Neuronal stem cell (in vitro differentiated cells): Measurements from ENCODE around the gene TNS3.

Source experiments
- DNase-seq: peaks from one replicate; pipeline ENCODE4 v3.0.0-alpha.2; 2013; ENCODE audit warnings: low spot score
- H2AFZ ChIP-seq: one replicate; pipeline ENCODE4 v1.6.1; 2013; ENCODE audit warnings: mild to moderate bottlenecking, low read length, inconsistent platforms
- H2AK5ac ChIP-seq: 2 replicates; pipeline ENCODE4 v1.6.1; 2013; ENCODE audit warnings: low read depth, mild to moderate bottlenecking, inconsistent platforms, low read length, moderate library complexity, mixed read lengths
- H2BK120ac ChIP-seq: 2 replicates; pipeline ENCODE4 v1.6.1; 2013; ENCODE audit warnings: low read depth, mild to moderate bottlenecking, inconsistent platforms, low read length, moderate library complexity, mixed read lengths
- H2BK12ac ChIP-seq: one replicate; pipeline ENCODE4 v1.6.1; 2013; ENCODE audit warnings: low read length, inconsistent platforms
- H2BK15ac ChIP-seq: 2 replicates; pipeline ENCODE4 v1.6.1; 2013; ENCODE audit warnings: mild to moderate bottlenecking, low read length, inconsistent platforms, mixed read lengths
- H2BK5ac ChIP-seq: one replicate; pipeline ENCODE4 v1.6.1; 2013; ENCODE audit warnings: inconsistent platforms, mild to moderate bottlenecking, low read length, moderate library complexity
- H3K14ac ChIP-seq: one replicate; pipeline ENCODE4 v1.6.1; 2013; ENCODE audit warnings: low read length, inconsistent platforms
- H3K18ac ChIP-seq: 2 replicates; pipeline ENCODE4 v1.6.1; 2013; ENCODE audit warnings: low read length, inconsistent platforms
- H3K23ac ChIP-seq: 2 replicates; pipeline ENCODE4 v1.6.1; 2013; ENCODE audit warnings: low read depth, mild to moderate bottlenecking, mixed read lengths, low read length, inconsistent platforms; ENCODE audit not compliant: poor library complexity
- H3K27ac ChIP-seq: replicated peaks from 3 replicates; pipeline ENCODE4 v1.5.1; 2013; ENCODE audit warnings: low read length, inconsistent platforms
- H3K27me3 ChIP-seq, 3 experiments: 2 replicates each; pipeline ENCODE4 v1.6.1; 2013; ENCODE audit warnings: low read length in 3 of 3, mild to moderate bottlenecking in 2 of 3, inconsistent platforms in 1 of 3, low read depth in 1 of 3, mixed read lengths in 1 of 3, moderate library complexity in 1 of 3; ENCODE audit not compliant: control insufficient read depth in 3 of 3, insufficient read depth in 3 of 3
- H3K36me3 ChIP-seq, 2 donors: replicated peaks in 1 of 2; 2 replicates each; pipeline ENCODE4 v1.6.1; 2013; ENCODE audit warnings: low read length in 2 of 2; ENCODE audit not compliant: control insufficient read depth in 2 of 2, insufficient read depth in 2 of 2
- H3K4ac ChIP-seq: 2 replicates; pipeline ENCODE4 v1.6.1; 2013; ENCODE audit warnings: inconsistent platforms, mild to moderate bottlenecking, low read length, moderate library complexity
- H3K4me1 ChIP-seq, 2 donors: 1 replicate in 1 of 2; 2 replicates in 1 of 2; pipeline ENCODE4 v1.6.1; 2013; ENCODE audit warnings: low read length in 2 of 2, low read depth in 1 of 2; ENCODE audit not compliant: control insufficient read depth in 2 of 2, insufficient read depth in 1 of 2
- H3K4me2 ChIP-seq: one replicate; pipeline ENCODE4 v1.6.1; 2013; ENCODE audit warnings: mild to moderate bottlenecking, low read length, inconsistent platforms; ENCODE audit not compliant: insufficient read depth, poor library complexity, severe bottlenecking
- H3K4me3 ChIP-seq, 2 donors: 2 replicates each; pipeline ENCODE4 v1.5.1; 2013; ENCODE audit warnings: low read length in 2 of 2, mild to moderate bottlenecking in 2 of 2, inconsistent platforms in 1 of 2, moderate library complexity in 1 of 2
- H3K79me1 ChIP-seq: one replicate; pipeline ENCODE4 v1.6.1; 2013; ENCODE audit warnings: low read depth, mild to moderate bottlenecking, inconsistent platforms, low read length, moderate library complexity
- H3K9ac ChIP-seq: one replicate; pipeline ENCODE4 v1.6.1; 2013; ENCODE audit warnings: mild to moderate bottlenecking, low read depth, low read length, inconsistent platforms; ENCODE audit not compliant: poor library complexity
- H3K9me3 ChIP-seq, 2 donors: replicated peaks in 1 of 2; 2 replicates each; pipeline versions ENCODE3 to v1.6.1; 2013; ENCODE audit warnings: low read length in 2 of 2, mild to moderate bottlenecking in 2 of 2, inconsistent platforms in 1 of 2, low read depth in 1 of 2, mixed read lengths in 1 of 2, moderate library complexity in 1 of 2; ENCODE audit not compliant: control insufficient read depth in 2 of 2, insufficient read depth in 1 of 2
- H4K8ac ChIP-seq: one replicate; pipeline ENCODE4 v1.6.1; 2013; ENCODE audit warnings: low read depth, mild to moderate bottlenecking, inconsistent platforms, low read length, moderate library complexity
- H4K91ac ChIP-seq: one replicate; pipeline ENCODE4 v1.6.1; 2013; ENCODE audit warnings: low read length, low read depth, mild to moderate bottlenecking, inconsistent platforms; ENCODE audit not compliant: poor library complexity
- WGBS, 2 donors: extraction: QIAGEN DNeasy Blood & Tissue Kit; methylation state at CpG; one replicate each; pipeline ENCODE4 v1.1.7; 2013; ENCODE audit warnings: missing lambda C conversion rate in 2 of 2, mixed read lengths in 1 of 2; ENCODE audit not compliant: insufficient read length in 2 of 2, insufficient replicate concordance in 1 of 2; ENCODE audit errors: extremely low coverage in 2 of 2; 5-methylcytosine and 5-hydroxymethylcytosine counted together

Gene TNS3

GRCh38 chr7:47225387-47226131 is 356.4 kb downstream of the TNS3 start:
- H3K27ac ChIP-seq, result no peak overlapping the region
- H3K4me3 ChIP-seq, result no peak overlapping the region
- no peak overlapping the region for H3K18ac ChIP-seq
- H4K91ac ChIP-seq, result no peak overlapping the region
- H2BK12ac ChIP-seq, result no peak overlapping the region
- DNase-seq, result no peak
- no peak overlapping the region for H3K23ac ChIP-seq
- no peak overlapping the region for H4K8ac ChIP-seq
- no peaks in the 10 kb centered on the region for H3K9me3 ChIP-seq
- no peaks in the 10 kb centered on the region for H3K27me3 ChIP-seq
- H2BK5ac ChIP-seq, result no peak overlapping the region
- no peak overlapping the region for H2BK15ac ChIP-seq
- WGBS, 2 donors, result no CpG with 5 or more reads among the region's 3 CpGs
- H3K36me3 ChIP-seq, result no peaks in the 10 kb centered on the region
- no peak overlapping the region for H2BK120ac ChIP-seq
- H3K9ac ChIP-seq, result no peak overlapping the region
- H3K4me1 ChIP-seq, result peaks cover 0 to 3% of the 10 kb centered on the region in 2 donors
- H3K4ac ChIP-seq, result no peak overlapping the region
- H3K4me2 ChIP-seq, result no peak overlapping the region
- no peak overlapping the region for H2AK5ac ChIP-seq
- no peak overlapping the region for H2AFZ ChIP-seq
- H3K79me1 ChIP-seq, result no peaks in the 10 kb centered on the region
- no peak overlapping the region for H3K14ac ChIP-seq
